Hematopoietic multipotent progenitor cell treated with erythropoietin and hydrocortisone succinate and interleukin-3 and kit ligand, for 6 days (in vitro differentiated cells): ENCODE measurements around the gene FARP2.

Experiments used
- DNase-seq: peaks from one replicate; pipeline ENCODE4 v3.0.0-alpha.2; 2015

FARP2 gene

DNA sequence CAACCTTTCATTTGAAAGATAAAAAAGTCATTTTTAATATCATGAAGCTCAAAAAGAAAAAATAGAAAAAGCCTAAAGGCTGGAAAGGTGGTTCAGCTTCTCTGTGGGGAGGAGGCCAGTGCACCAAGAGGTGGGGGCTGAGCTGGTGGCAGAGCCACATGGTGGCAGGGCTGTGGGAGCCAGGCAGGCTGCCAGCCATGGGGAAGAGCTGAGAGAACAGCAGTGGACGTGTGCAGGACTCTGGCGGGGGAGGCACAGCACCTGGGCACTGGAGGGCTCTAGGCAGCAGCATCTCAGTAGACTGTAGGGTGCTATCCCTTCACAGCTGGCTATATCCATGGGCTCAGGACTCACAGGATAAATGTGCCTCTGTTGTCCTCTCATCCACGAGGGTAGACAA lies 104.5 kb downstream of the FARP2 start:
- no peak for DNase-seq

DNA sequence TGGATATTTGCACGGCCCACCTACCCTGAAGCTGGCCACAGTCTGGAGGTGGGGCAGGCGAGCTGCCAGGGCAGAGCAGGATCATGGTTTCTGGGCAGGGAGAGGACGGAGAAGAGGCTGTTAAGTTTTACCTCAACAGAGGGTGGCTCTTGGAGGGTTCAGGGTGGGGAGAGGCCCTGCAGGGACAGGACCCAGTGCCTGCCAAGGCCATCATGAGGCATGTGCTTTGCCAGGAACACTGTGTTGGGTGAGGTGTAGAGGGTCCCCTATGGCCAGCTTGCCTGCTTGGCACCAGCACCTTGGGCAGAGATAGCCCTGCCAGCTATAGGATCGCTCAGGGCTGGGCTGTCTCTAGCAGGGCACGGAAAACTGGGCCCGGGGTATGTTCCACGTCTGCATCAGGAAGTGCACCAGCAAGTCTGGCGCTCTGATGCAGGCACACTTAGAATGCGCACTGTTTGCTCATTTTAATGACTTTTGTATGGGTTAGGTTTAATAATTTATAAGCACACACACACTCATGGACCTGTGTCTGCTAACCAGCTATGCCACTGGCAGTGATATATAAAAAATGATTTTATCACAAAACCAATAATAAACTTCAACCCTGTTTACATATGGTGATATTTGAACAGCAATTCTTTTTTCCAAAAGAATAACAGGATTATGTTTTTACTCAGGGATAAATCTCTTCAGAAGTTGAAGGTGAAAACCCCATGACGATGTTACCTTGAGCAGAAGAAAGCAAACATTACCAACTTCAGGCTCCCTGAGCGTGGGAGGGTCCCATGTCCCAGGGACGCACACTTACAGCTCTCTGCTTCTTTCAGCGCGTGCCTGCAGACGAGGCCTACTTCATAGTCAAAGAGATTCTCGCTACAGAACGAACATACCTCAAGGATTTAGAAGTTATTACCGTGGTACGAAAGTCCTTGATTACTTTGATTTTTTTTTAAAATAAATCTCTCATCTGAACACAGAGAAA lies 105.9 kb downstream of the FARP2 start:
- DNase-seq, result no peak

DNA sequence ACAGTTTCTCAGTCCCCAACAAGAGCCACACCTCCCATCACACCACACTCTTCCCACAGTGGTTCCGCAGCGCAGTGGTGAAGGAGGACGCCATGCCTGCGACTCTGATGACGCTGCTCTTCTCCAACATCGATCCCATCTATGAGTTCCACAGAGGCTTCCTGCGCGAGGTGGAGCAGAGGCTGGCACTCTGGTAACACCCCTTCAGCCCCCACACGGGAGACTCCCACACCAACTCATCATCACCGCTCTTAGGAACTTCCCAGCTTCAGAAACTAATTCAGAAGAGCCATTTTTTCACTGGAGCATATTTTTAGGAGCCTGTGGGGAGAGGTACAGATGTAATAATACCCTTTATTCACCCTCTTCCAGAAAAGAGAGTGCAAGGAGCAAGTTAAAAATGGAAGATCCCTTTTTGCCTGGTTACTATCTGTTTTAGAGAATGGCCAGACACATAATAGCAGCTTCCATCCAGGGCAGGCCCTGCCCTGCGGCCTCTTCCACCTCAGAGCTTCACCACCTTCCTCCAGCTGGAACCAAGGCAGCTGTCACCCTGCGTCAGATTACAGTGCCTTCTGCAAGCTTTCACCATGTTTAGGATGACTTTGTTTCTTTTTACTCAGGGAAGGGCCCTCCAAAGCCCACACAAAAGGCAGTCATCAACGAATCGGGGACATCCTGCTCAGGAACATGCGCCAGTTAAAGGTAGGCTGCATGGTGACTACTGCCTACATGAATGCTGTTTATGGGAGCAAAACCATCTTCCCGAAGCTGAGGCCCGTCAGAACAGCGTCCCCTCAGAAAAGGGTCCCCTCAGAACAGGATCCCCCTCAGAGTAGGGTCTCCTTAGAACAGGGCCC lies 107.4 kb downstream of the FARP2 start:
- no peak for DNase-seq

GRCh38 chr2:241465543-241465942 lies 109.5 kb downstream of the FARP2 start:
- DNase-seq, result no peak

DNA sequence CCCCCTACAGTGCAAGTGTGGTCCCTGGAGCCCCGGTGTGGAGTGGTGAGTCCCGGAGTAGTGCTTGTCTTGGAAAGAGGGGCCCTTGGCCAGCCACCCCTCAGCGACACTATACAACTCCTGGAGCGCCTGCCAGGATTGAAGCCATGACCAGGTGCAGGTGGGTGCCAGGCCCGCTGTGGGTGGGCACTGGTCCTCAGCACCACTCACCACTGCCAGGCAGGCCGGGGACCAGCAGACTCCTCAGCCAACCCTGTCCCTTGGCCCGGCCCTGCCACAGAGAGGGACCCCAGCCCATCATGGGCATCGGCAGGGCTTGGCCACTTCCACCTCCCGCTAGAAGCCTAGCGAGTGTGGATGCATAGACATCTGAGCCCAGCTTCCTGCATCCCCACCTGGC lies 110.1 kb downstream of the FARP2 start:
- DNase-seq, result no peak

DNA sequence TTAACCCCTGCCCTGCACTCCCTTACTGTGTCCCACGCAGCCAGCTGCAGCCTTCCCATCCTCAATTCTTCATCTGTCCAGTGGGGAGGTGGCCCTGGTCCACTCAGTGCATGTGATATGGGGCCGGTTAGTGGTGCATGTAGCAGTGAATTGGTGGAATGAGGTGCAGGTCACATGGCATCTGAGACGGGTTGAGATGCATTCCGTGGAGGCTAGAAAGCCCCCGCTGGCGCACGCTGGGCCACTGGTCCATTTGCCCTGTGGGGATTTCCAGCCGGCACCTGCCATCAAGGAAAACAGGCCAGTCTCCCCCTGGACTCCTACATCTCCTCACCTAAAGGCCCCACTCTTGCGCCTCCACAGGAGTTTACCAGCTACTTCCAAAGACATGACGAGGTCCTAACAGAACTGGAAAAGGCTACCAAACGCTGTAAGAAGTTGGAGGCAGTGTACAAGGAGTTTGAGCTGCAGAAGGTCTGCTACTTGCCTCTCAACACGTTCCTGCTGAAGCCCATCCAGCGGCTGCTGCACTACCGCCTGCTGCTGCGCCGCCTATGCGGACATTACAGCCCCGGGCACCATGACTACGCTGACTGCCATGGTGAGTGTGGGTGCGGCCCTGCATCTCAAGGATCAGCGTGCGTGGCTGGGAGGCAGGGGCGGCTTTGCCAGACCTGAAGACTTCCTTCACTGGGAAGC lies 111.8 kb downstream of the FARP2 start:
- no peak for DNase-seq

- DNase-seq, result no peak
Observed at GRCh38 chr2:241468476-241468781, 112.3 kb downstream of the FARP2 start.

DNA sequence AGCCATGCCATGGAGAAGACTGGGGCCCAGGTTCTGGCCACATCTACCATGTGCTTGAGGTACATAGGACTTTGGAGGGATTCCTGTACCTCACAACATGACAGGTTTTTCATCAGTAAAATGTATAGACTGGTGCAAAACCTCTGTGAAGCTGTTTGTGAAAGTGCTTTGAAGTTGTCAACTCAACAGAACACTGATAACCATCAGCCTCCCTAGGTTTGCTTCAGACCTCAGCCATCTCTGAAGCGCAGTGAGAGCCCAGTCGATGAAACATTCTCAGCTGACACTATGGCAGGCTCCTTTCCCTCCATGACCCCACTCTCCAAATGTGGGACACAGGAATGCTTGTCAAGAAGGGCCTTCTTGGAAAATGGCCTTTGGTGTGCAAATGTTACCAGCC lies 113.7 kb downstream of the FARP2 start:
- DNase-seq, result no peak

- no peak for DNase-seq
Observed at GRCh38 chr2:241473399-241473798, 117.3 kb downstream of the FARP2 start.

GRCh38 chr2:241475267-241475666 lies 119.2 kb downstream of the FARP2 start:
- no peak for DNase-seq

GRCh38 chr2:241478166-241478565 lies 122.1 kb downstream of the FARP2 start:
- no peak for DNase-seq

DNA sequence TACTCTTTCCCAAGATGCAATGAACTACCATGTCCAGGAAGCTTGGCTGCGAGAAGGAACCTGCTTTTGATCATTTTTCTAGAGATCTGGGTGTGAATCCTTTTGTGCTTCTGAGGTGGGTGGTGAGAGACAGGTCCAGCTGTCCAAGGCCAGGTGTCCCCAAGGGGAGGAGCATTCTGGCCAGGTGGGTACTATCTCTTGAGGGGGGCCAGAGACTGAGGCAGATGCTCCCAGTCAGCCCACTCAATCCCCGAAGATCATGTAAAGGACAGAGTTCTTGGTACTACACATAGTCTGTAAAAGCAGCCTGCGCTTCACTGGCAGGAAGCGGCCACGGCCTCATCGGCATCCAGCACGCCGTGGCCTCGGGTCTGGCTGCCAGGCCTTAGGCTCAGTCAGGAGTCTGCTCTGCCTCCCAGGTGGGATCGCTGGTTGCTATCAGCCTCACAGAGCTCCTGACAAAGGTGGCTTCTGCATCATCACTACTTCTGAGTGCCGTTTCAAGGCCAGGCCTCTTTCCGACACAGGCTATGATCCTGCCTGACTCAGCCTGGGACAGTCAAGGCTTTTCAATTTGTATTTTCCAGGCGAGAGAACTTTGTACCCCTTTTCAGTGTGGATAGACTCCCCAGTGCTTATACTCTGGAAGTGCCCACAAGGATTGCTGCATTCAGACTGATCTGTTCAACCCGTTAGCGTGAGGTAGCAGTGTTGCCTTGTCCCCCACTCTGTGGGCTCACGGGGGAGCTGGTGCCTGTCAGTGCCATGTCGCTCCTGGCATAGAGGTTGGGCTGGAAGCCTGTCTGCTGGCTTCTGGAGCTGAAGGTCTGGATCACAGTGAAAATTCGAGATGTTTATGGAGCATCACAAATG lies 123.2 kb downstream of the FARP2 start:
- no peak for DNase-seq

DNA sequence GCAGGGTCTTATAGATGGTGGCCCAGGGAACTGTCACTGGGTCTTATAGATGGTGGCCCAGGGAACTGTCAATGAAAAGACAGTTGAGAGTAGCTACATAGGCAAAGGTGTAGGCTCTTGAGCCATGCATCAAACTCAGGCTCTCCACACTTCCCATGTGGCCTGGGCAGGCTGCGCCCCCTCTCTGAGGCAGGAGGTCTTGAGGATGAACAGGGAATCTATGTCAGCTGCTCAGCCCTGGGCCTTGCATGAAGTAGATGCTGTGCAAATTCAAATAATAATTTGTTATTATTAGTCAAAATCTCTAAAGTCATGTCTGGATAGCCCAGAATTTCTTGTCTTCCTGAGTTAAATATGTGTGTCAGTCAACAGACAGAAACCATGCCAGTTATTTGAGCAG lies 125.6 kb downstream of the FARP2 start:
- DNase-seq, result no peak

DNA sequence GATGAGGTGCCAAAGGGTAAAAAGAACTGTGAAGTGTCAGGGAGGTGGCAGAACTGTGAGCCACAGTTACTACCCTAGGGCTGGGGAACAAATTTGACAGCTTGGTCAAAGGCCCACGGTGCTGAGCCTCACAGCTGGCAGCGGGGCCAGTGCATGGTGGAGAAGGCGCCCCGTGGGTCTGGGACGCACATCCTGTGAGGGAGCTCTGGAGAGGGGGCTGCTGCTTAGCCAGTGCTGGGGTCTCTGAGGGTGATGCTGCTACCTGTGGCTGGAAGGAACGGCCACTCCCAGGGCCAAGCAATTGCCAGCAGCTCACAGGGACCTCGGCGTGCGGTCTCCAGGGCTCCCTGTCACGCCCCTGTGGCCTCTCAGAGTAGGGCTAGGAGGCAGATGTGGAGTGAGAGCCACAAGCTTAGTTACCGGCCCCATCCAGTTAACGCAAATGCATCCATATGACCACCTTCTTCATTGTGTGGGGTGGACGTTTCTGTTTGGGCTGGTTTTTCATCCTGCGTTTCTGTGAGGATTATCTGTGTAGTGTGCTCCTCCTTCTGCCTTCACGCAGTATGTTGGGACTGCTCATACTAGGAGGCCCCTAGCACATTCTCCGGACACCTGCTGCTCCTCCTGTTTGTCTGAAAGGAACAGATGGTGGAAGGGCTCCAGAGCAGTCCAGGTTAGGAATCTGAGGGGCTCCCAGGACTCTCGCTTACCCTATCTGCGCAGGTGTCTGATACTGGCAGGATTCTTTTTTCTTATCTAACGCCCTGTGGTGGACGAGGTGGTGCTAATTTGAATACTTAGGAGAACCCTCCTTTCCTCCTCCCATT lies 126.3 kb downstream of the FARP2 start:
- DNase-seq, result no peak

DNA sequence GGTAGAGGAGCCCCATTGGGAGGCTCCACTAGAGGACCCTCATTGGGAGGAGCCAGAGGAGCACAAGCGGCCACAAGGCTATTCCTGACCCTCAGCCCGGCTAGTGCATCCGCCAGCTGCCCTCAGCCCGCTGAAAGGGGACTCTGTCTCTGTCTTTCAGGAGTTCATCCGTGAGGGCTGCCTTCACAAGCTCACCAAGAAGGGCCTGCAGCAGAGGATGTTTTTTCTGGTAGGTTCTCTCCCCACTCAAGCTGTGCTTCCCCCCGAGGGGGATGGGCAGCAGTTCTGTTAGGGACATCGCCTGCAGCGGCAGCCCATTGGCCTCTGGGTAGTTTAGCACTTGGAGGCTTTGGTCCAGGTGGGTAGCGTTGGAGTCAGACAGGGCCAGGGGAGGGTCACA lies 127.2 kb downstream of the FARP2 start:
- DNase-seq, result no peak

DNA sequence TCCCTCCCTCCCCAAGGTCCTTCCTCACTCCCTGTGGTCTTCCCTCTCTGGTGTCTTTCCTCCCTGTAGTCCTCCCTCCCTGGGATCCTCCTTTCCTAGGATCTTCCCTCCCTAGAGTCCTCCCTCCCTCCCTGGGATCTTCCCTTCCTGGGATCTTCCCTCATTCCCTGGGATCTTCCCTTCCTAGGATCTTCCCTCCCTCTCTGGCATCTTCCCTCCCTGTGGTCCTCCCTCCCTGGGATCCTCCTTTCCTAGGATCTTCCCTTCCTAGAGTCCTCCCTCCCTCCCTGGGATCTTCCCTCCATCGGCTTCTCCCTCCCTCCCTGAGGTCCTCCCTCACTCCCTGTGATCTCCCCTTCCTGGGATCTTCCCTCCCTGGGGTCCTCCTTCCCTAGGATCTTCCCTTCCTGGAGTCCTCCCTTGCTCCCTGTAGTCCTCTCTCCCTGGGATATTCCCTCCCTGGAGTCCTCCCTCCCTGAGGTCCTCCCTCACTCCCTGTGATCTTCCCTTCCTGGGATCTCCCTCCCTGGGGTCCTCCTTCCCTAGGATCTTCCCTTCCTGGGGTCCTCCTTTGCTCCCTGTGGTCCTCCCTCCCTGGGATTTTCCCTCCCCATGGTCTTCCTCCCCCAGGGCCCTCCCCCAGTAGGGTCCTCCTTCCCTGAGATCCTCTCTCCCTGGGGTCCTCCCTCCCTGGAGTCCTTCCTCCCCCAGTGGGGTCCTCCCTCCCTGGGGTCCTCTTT lies 129.3 kb downstream of the FARP2 start:
- no peak for DNase-seq

- peak; percentile 77 for DNase-seq
Observed at GRCh38 chr2:241489088-241489487, 133.0 kb downstream of the FARP2 start.

DNA sequence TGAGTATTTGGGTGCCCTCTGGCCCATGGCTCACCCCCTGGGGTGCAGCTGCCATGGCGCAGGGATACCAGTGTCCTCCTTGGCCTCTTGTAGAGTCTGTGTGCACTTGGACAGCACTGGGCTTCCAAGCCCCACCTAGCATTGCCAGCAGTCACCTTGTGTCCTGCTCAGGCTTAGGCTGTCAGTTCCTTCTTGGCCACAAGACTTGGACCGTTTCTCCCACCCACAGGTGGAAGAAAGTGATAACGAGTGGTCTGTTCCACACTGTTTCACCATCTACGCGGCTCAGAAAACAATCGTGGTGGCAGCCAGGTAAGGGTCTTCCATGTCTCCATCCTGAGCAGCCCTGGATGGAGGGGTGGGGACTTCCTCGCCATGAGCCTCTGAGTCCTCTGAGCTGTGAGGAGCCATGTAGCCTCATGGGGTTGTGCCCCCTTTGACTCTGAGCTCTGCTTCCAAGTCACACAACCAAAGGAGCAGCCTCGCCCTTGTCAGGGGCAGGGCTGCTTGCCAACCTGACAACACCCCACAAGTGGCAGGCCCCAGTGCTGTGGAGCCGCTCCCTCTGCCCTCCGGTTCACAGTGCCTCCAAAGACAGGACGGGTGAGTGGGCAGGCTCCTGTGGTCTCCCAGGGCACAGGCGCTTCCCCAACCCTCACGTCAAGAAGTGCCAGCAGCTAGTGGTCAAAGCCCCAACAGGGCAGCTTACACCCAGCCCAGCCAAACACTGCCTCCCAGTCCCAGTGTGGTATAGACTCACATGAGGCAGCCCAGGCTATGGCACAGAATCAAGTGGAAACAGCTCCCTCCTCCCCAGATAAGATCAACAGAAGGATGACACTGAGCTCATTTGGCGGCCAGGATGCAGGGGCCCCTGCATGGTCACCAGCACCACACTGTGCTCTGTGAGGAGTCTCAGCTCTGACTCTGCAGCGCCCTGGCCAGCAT lies 133.9 kb downstream of the FARP2 start:
- DNase-seq, result peak; percentile 92

DNA sequence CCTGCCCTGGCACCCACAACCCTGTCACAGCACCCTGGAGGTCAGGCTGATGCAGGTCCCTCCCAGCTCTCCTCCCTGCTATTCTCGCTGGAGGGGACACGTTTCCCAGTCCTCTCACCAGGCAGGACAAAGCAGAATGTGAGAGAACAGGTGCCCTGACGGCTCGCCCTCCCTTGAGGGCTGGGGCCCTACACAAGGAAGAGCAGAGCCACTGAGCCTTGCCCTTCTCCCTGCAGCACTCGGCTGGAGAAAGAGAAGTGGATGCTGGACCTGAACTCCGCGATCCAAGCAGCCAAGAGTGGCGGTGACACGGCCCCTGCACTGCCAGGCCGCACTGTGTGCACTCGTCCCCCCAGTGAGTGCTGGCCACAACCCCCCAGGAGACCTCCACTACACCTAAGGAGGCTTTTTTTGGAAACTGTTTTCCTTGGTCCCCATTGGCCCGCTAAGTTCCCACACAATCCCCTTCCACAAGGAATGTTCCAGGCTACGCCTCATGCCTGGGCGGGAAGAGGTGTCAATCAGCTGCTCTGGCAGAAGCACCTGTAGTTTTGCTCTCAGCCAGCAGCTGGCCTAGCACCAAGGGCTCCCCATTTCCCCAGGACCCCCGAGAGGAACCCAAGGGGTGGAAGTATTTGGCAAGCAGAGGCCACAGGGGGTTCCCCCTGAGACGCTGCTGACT lies 134.9 kb downstream of the FARP2 start:
- DNase-seq, result peak; percentile 28
